Erythroblast (primary cell): ENCODE results near the gene ATOH8.

ENCODE experiments used
- GATA1 ChIP-seq: IDR thresholded peaks from 2 replicates; pipeline ENCODE4 v1.6.1; 2011; ENCODE audit warnings: low read depth, mild to moderate bottlenecking, control low read depth, low read length, moderate library complexity
- POLR2A ChIP-seq: IDR thresholded peaks from 2 replicates; pipeline ENCODE4 v1.6.1; 2011; ENCODE audit warnings: mild to moderate bottlenecking, low read length

DNA sequence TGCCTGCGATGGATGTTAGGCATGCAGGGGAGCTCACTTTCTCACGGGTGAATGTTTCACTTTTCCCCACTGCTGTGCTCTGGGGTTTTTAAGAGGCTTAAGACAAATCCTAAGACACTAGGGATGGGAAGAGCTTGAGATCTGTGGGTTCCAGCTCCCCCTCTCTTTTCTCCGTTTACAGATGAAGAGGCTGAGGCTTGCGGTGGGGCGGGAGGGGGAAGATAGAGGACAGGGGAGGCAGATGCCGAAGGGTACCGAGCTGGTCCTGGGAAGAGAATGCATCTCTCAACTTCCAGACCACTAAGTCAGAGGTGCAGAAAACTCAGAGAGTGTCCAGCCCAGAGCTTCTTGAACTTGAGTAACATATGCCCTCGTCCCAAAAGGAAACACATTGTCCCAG is 8.2 kb upstream of the ATOH8 start:
- no peak for TF ChIP-seq POLR2A
- no peak for TF ChIP-seq GATA1
